Neural cell (in vitro differentiated cells): ENCODE measurements around the gene RYR1. TPM values are rescaled to one million over a fixed set of nuclear protein-coding genes. Genes with fewer than 3 reads are reported as not detected.
A peak's percentile ranks its signal among the peaks of the same experiment; 100 is the strongest.

Source experiments
- H2AFZ ChIP-seq: fragments of 200-600, 300-800 bp; sonication (generic), shearing (Covaris generic); 2 replicates; pipeline ENCODE4 v1.6.0; 2014; ENCODE audit warnings: low read depth, mild to moderate bottlenecking, antibody characterized with exemption, low read length, moderate library complexity
- H3F3A ChIP-seq: fragments of 200-600 bp; shearing (Covaris generic); 2 replicates; pipeline ENCODE4 v1.6.1; 2016; ENCODE audit warnings: mild to moderate bottlenecking, moderate library complexity, mixed read lengths, antibody characterized with exemption, low read length; ENCODE audit not compliant: insufficient read depth, poor library complexity, severe bottlenecking
- H3K27ac ChIP-seq: fragments of 200-600, 300-800 bp; sonication (generic), shearing (Covaris generic); 2 replicates; pipeline ENCODE4 v1.5.1; 2014; ENCODE audit warnings: mild to moderate bottlenecking, low read length, moderate library complexity
- H3K27me3 ChIP-seq: fragments of 300-800, 200-600 bp; sonication (generic), shearing (Covaris generic); 2 replicates; pipeline ENCODE4 v1.6.0; 2014; ENCODE audit warnings: mild to moderate bottlenecking, low read depth, low read length, moderate library complexity; ENCODE audit not compliant: insufficient read depth
- H3K36me3 ChIP-seq: fragments of 300-800, 200-600 bp; sonication (generic), shearing (Covaris generic); 2 replicates; pipeline ENCODE4 v1.5.1; 2014; ENCODE audit warnings: mild to moderate bottlenecking, antibody characterized with exemption, low read length, moderate library complexity; ENCODE audit not compliant: insufficient read depth
- H3K4me2 ChIP-seq: fragments of 300-800, 200-600 bp; sonication (generic), shearing (Covaris generic); 2 replicates; pipeline ENCODE4 v1.6.0; 2014; ENCODE audit warnings: mild to moderate bottlenecking, low read length
- H3K4me3 ChIP-seq: fragments of 300-800, 200-600 bp; sonication (generic), shearing (Covaris generic); 2 replicates; pipeline ENCODE4 v1.5.1; 2014; ENCODE audit warnings: mild to moderate bottlenecking, low read length, moderate library complexity
- H3K79me2 ChIP-seq: fragments of 200-600 bp; shearing (Covaris generic); replicated peaks from 2 replicates; pipeline ENCODE4 v1.6.0; 2014; ENCODE audit warnings: mild to moderate bottlenecking, low read length, moderate library complexity; ENCODE audit not compliant: insufficient read depth
- H3K9ac ChIP-seq: fragments of 300-800, 200-600 bp; sonication (generic), shearing (Covaris generic); 2 replicates; pipeline ENCODE4 v1.6.1; 2016; ENCODE audit warnings: mild to moderate bottlenecking, low read length, mixed read lengths
- H3K9me2 ChIP-seq: fragments of 200-600 bp; shearing (Covaris generic); 2 replicates; pipeline ENCODE4 v1.6.1; 2016; ENCODE audit warnings: mild to moderate bottlenecking, low read length, mixed read lengths; ENCODE audit not compliant: insufficient read depth
- H3K9me3 ChIP-seq: fragments of 200-600, 300-800 bp; sonication (generic), shearing (Covaris generic); 2 replicates; pipeline ENCODE4 v1.6.1; 2016; ENCODE audit warnings: mild to moderate bottlenecking, mixed run types, low read length, moderate library complexity, mixed read lengths
- H4K20me1 ChIP-seq: fragments of 200-600 bp; shearing (Covaris generic); 2 replicates; pipeline ENCODE4 v1.6.1; 2016; ENCODE audit warnings: mild to moderate bottlenecking, mixed run types; ENCODE audit not compliant: insufficient read depth
- CTCF ChIP-seq: fragments of 450-650 bp; IDR thresholded peaks from 2 replicates; pipeline ENCODE4 v1.5.1; 2014; ENCODE audit warnings: antibody characterized with exemption, mild to moderate bottlenecking, moderate library complexity; ENCODE audit not compliant: poor library complexity, severe bottlenecking
- EP300 ChIP-seq: fragments of 450-650 bp; conservative IDR thresholded peaks from 2 replicates; pipeline ENCODE4 v1.6.1; 2014; ENCODE audit warnings: antibody characterized with exemption, mild to moderate bottlenecking, moderate library complexity; ENCODE audit not compliant: poor library complexity, severe bottlenecking
- EZH2 ChIP-seq: fragments of 200-600, 300-800 bp; shearing (Covaris generic), sonication (generic); IDR thresholded peaks from 2 replicates; pipeline ENCODE4 v1.6.1; 2014; ENCODE audit warnings: antibody characterized with exemption, low read length, borderline replicate concordance, mild to moderate bottlenecking; ENCODE audit not compliant: insufficient read depth, poor library complexity, severe bottlenecking
- MXI1 ChIP-seq: fragments of 450-650 bp; conservative IDR thresholded peaks from 2 replicates; pipeline ENCODE4 v1.6.1; 2014; ENCODE audit warnings: antibody characterized with exemption, mild to moderate bottlenecking; ENCODE audit not compliant: poor library complexity, severe bottlenecking
- POLR2AphosphoS5 ChIP-seq: IDR thresholded peaks from 2 replicates; pipeline ENCODE4 v1.6.1; 2012
- RAD21 ChIP-seq: fragments of 450-650 bp; conservative IDR thresholded peaks from 2 replicates; pipeline ENCODE4 v1.6.1; 2014; ENCODE audit warnings: antibody characterized with exemption, mild to moderate bottlenecking, moderate library complexity
- REST ChIP-seq: IDR thresholded peaks from 2 replicates; pipeline ENCODE4 v1.6.1; 2012; ENCODE audit warnings: borderline replicate concordance
- SMC3 ChIP-seq: fragments of 450-650 bp; conservative IDR thresholded peaks from 2 replicates; pipeline ENCODE4 v1.6.1; 2014; ENCODE audit warnings: antibody characterized with exemption, mild to moderate bottlenecking, moderate library complexity; ENCODE audit not compliant: poor library complexity
- TAF1 ChIP-seq: IDR thresholded peaks from 2 replicates; pipeline ENCODE4 v1.6.1; 2012; ENCODE audit warnings: low read depth
- polyA plus RNA-seq: library from polyadenylated mRNA; depleted of rRNA; stranded (reverse); fragments of >200 nt; gene quantifications from 2 replicates; pipeline ENCODE4 v1.2.3, GENCODE V29; 2014

RYR1 gene
- polyA plus RNA-seq, 1 donor from 2014 or later, result 0.69 TPM

GRCh38 chr19:38527466-38528136 is 94.1 kb downstream of the RYR1 start:
- no peaks in the 10 kb centered on the region for H3F3A ChIP-seq
- H3K9me2 ChIP-seq, result no peaks in the 10 kb centered on the region
- no peaks in the 10 kb centered on the region for H3K9me3 ChIP-seq
- no peak overlapping the region for H3K9ac ChIP-seq
- no peaks in the 10 kb centered on the region for H4K20me1 ChIP-seq
- TF ChIP-seq TAF1 (no peak), POLR2AphosphoS5 (no peak), RAD21 (no peak), EZH2 (no peak), CTCF (no peak), SMC3 (no peak)
- H3K36me3 ChIP-seq, result no peaks in the 10 kb centered on the region
- H3K4me3 ChIP-seq, result no peak overlapping the region
- no peak overlapping the region for H2AFZ ChIP-seq
- H3K4me2 ChIP-seq, result no peak overlapping the region
- H3K27ac ChIP-seq, result no peak overlapping the region
- H3K27me3 ChIP-seq, result no peaks in the 10 kb centered on the region
- no peaks in the 10 kb centered on the region for H3K79me2 ChIP-seq

GRCh38 chr19:38528213-38528755 is 94.8 kb downstream of the RYR1 start:
- Histone ChIP-seq H4K20me1 (no peaks in the 10 kb centered on the region), H3K9ac (peak overlapping the region; percentile 46), H3K36me3 (no peaks in the 10 kb centered on the region), H3K79me2 (no peaks in the 10 kb centered on the region), H3K27me3 (no peaks in the 10 kb centered on the region), H3K27ac (peak overlapping the region; percentile 81), H3K4me2 (no peak overlapping the region), H3K9me3 (no peaks in the 10 kb centered on the region), H3K9me2 (no peaks in the 10 kb centered on the region), H3F3A (no peaks in the 10 kb centered on the region), H2AFZ (no peak overlapping the region), H3K4me3 (no peak overlapping the region)
- TF ChIP-seq POLR2AphosphoS5 (no peak), SMC3 (no peak), CTCF (no peak), REST (no peak), MXI1 (no peak), TAF1 (no peak), EP300 (no peak), RAD21 (no peak), EZH2 (no peak)
